Spleen (tissue), 11 donors: ENCODE data around the gene TMEM273. TPM values are rescaled to one million over a fixed set of nuclear protein-coding genes. Genes with fewer than 3 reads are reported as not detected.

ENCODE experiments used
- DNase-seq: peaks from one replicate; pipeline ENCODE4 v3.0.0-alpha.2; 2020
- H3K27ac ChIP-seq, 8 donors: fragments of 200-600 bp; sonication (generic) in 7 of 8; 1 replicate in 4 of 8; 2 replicates in 4 of 8; pipeline versions ENCODE4 v1.5.0 to v1.8.0; 2016 to 2021; ENCODE audit warnings: inconsistent platforms in 4 of 8, mild to moderate bottlenecking in 4 of 8, moderate library complexity in 1 of 8
- H3K27me3 ChIP-seq, 7 donors: fragments of 200-600 bp; sonication (generic) in 6 of 7; replicated peaks in 1 of 7; 1 replicate in 4 of 7; 2 replicates in 3 of 7; pipeline versions ENCODE4 v1.5.0 to v1.8.0; 2016 to 2021; ENCODE audit warnings: inconsistent platforms in 3 of 7, mild to moderate bottlenecking in 1 of 7
- H3K36me3 ChIP-seq, 6 donors: fragments of 200-600 bp; sonication (generic) in 5 of 6; 1 replicate in 4 of 6; 2 replicates in 2 of 6; pipeline versions ENCODE4 v1.5.0 to v1.8.0; 2016 to 2021; ENCODE audit warnings: inconsistent platforms in 2 of 6
- H3K4me1 ChIP-seq, 6 donors: fragments of 200-600 bp; sonication (generic) in 5 of 6; 1 replicate in 3 of 6; 2 replicates in 3 of 6; pipeline versions ENCODE4 v1.5.0 to v1.8.0; 2016 to 2021; ENCODE audit warnings: inconsistent platforms in 3 of 6
- H3K4me3 ChIP-seq, 8 donors: fragments of 200-600 bp; sonication (generic) in 7 of 8; 1 replicate in 4 of 8; 2 replicates in 4 of 8; pipeline versions ENCODE4 v1.5.0 to v1.8.0; 2016 to 2021; ENCODE audit warnings: inconsistent platforms in 4 of 8, mild to moderate bottlenecking in 4 of 8, moderate library complexity in 2 of 8
- H3K9me3 ChIP-seq, 8 donors: fragments of 200-600 bp; sonication (generic) in 7 of 8; 1 replicate in 4 of 8; 2 replicates in 4 of 8; pipeline versions ENCODE4 v1.5.0 to v1.8.0; 2016 to 2021; ENCODE audit warnings: inconsistent platforms in 4 of 8
- CTCF ChIP-seq, 11 experiments: fragments of 200-600 bp in 7 of 11; fragments of 450-650 bp in 4 of 11; sonication (generic) in 4 of 11; IDR thresholded peaks in 8 of 11; conservative IDR thresholded peaks in 3 of 11; 1 replicate in 7 of 11; 2 replicates in 4 of 11; pipeline versions ENCODE4 v1.4.0 to v1.8.0; 2016 to 2021; ENCODE audit warnings: antibody characterized with exemption in 11 of 11, inconsistent platforms in 4 of 11, mild to moderate bottlenecking in 1 of 11
- POLR2A ChIP-seq, 3 donors: fragments of 450-650 bp; IDR thresholded peaks; one replicate each; pipeline ENCODE4 v1.5.1; 2017; ENCODE audit warnings: antibody characterized with exemption in 3 of 3, mild to moderate bottlenecking in 1 of 3
- POLR2AphosphoS5 ChIP-seq, 3 donors: sonication (generic); formaldehyde crosslinking; IDR thresholded peaks; one replicate each; pipeline ENCODE4 v1.5.1; 2017; ENCODE audit warnings: antibody characterized with exemption in 3 of 3
- WGBS, 5 donors: extraction: QIAGEN DNeasy Blood & Tissue Kit in 3 of 5; methylation state at CpG; one replicate each; pipeline versions ENCODE4 v1.1.5 to v1.1.7; 2013 to 2018; 5-methylcytosine and 5-hydroxymethylcytosine counted together
- intact Hi-C: fragments of 100-400 bp; cut with DNase I; formaldehyde crosslinking; loops from one replicate; pipeline ENCODE4 v1.15.0; 2023; ENCODE audit warnings: low total_unique reads
- polyA plus RNA-seq, 3 donors: library from polyadenylated mRNA; stranded (reverse); fragments of 200-250 nt; gene quantifications; one replicate each; pipeline ENCODE4 v1.2.1, GENCODE V29; 2013
- total RNA-seq, 7 donors: library from RNA; depleted of rRNA in 3 of 7; stranded (reverse); fragments of >200 nt in 3 of 7; fragmentation: NEBNext Ultra II Directional in 4 of 7; extraction: Animal tissue kit (Norgen Biotek cat#: 25700) in 4 of 7; gene quantifications; one replicate each; pipeline versions ENCODE4 v1.1.0 to v1.2.1, GENCODE V29; 2016 to 2021
- donor health status: healthy with polysubstance abuse.
- donor health status: DM: no; HTN: no; CAD: no; lungs with moderate emphysema.
- donor health status: DM: no; HTN: no; CAD: no.
- donor health status: Bipolar disorder and iron deficiency.
- donor health status: healthy.
- donor health status: DM: no; HTN: no; CAD: no.
- donor health status: DM: yes; HTN: yes; CAD: no.

TMEM273 gene
- total and polyA plus RNA-seq, 10 donors: 25.6 to 64.5 (median 33.4) TPM

- Histone ChIP-seq H3K36me3 (no peaks in the 10 kb centered on the region), H3K4me1 (no peaks in the 10 kb centered on the region), H3K4me3 (no peak overlapping the region), H3K9me3 (no peaks in the 10 kb centered on the region), H3K27me3 (no peaks in the 10 kb centered on the region), H3K27ac (no peak overlapping the region)
- 87 to 91% (median 90%) methylated on average over 7 of the region's 7 CpGs for whole genome bisulfite sequencing, 5 donors
- DNase-seq: no peak
- intact Hi-C loops: no loop called here
- no peak for TF ChIP-seq POLR2AphosphoS5 (IDR thresholded peaks at IDR 0.05)
- no peak for TF ChIP-seq CTCF (IDR thresholded peaks at IDR 0.05 in 8 of 11, conservative IDR thresholded peaks at IDR 0.05 in 3 of 11)
- TF ChIP-seq POLR2A (IDR thresholded peaks at IDR 0.05): no peak
Observed at GRCh38 chr10:49123981-49124950, 63.9 kb downstream of the TMEM273 start.

- Histone ChIP-seq H3K4me1 (no peaks in the 10 kb centered on the region), H3K4me3 (no peak overlapping the region), H3K9me3 (no peaks in the 10 kb centered on the region), H3K27ac (no peak overlapping the region), H3K36me3 (no peaks in the 10 kb centered on the region), H3K27me3 (peaks cover 0 to 14% (median 3%) of the 10 kb centered on the region in 7 donors)
- no peak for DNase-seq
- TF ChIP-seq POLR2A (IDR thresholded peaks at IDR 0.05) (no peak), CTCF (IDR thresholded peaks at IDR 0.05 in 8 of 11, conservative IDR thresholded peaks at IDR 0.05 in 3 of 11) (no peak), POLR2AphosphoS5 (IDR thresholded peaks at IDR 0.05) (no peak)
- 70 to 85% (median 75%) methylated on average over 3 of the region's 3 CpGs for WGBS, 5 donors
- intact Hi-C loops: no loop called here
Observed at GRCh38 chr10:49120911-49121310, 67.3 kb downstream of the TMEM273 start.

- intact Hi-C loops: no loop called here
- Histone ChIP-seq H3K9me3 (no peaks in the 10 kb centered on the region), H3K36me3 (no peaks in the 10 kb centered on the region), H3K27me3 (peaks cover 0 to 24% (median 11%) of the 10 kb centered on the region in 7 donors), H3K4me1 (peaks cover 0 to 7% (median 3%) of the 10 kb centered on the region in 6 donors), H3K4me3 (no peak overlapping the region), H3K27ac (no peak overlapping the region)
- no peak for DNase-seq
- TF ChIP-seq CTCF (IDR thresholded peaks at IDR 0.05 in 8 of 11, conservative IDR thresholded peaks at IDR 0.05 in 3 of 11) (no peak), POLR2AphosphoS5 (IDR thresholded peaks at IDR 0.05) (no peak), POLR2A (IDR thresholded peaks at IDR 0.05) (no peak)
- 58 to 81% (median 66%) methylated on average over 3 of the region's 3 CpGs for WGBS, 5 donors
Observed at GRCh38 chr10:49119746-49120145, 68.4 kb downstream of the TMEM273 start.

GRCh38 chr10:49118430-49119074 is 69.6 kb downstream of the TMEM273 start:
- H3K4me3 ChIP-seq: no peak overlapping the region
- DNase-seq: no peak
- no peaks in the 10 kb centered on the region for H3K36me3 ChIP-seq
- no peak for TF ChIP-seq POLR2AphosphoS5 (IDR thresholded peaks at IDR 0.05)
- no peak for TF ChIP-seq POLR2A (IDR thresholded peaks at IDR 0.05)
- no peak for TF ChIP-seq CTCF (IDR thresholded peaks at IDR 0.05 in 8 of 11, conservative IDR thresholded peaks at IDR 0.05 in 3 of 11)
- H3K27ac ChIP-seq: no peak overlapping the region
- peaks cover 0 to 10% (median 5%) of the 10 kb centered on the region in 6 donors for H3K4me1 ChIP-seq
- peaks cover 0 to 35% (median 14%) of the 10 kb centered on the region in 7 donors for H3K27me3 ChIP-seq
- 77 to 87% (median 82%) methylated on average over 6 of the region's 6 CpGs for WGBS, 5 donors
- no peaks in the 10 kb centered on the region for H3K9me3 ChIP-seq
- intact Hi-C loops: no loop called here
